GM19025 (cell line): ENCODE measurements around the gene TFEB.
A peak's percentile ranks its signal among the peaks of the same experiment; 100 is the strongest.

Source experiments
- ATAC-seq: cut with Tn5 transposase; IDR thresholded peaks from one replicate; pipeline ENCODE4 v1.9.1; 2021; ENCODE audit warnings: mild to moderate bottlenecking, low read depth, moderate library complexity; ENCODE audit not compliant: unreplicated experiment

The TFEB gene

GRCh38 chr6:41735427-41736185, at the start of gene TFEB:
Gene TFEB (minus strand): TSS chr6:41735608. CDS start chr6:41691213, 44,395 bp downstream.
- peak; percentile 35 for ATAC-seq

GRCh38 chr6:41784581-41785171, 49.3 kb upstream of the TFEB start:
- ATAC-seq: no peak

DNA sequence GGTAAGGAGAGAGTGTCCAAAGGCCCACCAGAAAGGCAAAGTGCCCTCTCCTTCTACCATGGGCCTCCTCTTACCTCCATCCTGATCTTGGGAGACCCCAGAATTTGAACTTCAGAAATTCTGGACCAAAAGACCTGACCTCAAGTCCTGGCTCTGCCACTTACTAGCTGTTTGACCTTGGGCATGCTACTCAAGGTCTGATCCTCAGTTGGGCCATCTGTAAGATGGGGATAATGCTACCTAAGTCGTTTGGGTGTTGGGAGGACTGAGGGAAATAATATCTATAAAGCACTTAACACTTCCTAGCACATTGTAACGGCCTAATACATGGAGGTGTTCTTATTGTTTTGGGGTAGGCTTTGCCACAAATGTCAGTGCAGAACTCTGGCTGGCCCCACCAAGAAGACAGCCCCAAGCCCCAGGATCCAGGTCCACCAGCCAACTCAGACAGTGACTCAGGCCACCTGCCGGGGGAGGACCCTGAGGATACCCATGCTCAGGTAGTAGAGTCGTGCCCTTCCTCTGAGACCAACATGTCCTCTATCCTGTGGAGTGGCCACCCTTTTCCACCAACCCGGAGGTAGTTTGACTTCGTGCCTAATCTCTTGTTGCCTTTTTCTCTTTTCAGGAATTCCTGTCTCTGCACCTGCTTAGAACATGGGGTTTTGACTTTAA, 47.8 kb upstream of the TFEB start:
- ATAC-seq: no peak

- ATAC-seq: no peak
These were observed 45.9 kb upstream of the TFEB start for GRCh38 chr6:41781366-41781730.

- no peak for ATAC-seq
These were observed 45.4 kb upstream of the TFEB start, which contains the start of gene PRICKLE4 for GRCh38 chr6:41780551-41781365. Gene PRICKLE4 (plus strand): TSS chr6:41780782. CDS start chr6:41783474, 2,692 bp downstream.

DNA sequence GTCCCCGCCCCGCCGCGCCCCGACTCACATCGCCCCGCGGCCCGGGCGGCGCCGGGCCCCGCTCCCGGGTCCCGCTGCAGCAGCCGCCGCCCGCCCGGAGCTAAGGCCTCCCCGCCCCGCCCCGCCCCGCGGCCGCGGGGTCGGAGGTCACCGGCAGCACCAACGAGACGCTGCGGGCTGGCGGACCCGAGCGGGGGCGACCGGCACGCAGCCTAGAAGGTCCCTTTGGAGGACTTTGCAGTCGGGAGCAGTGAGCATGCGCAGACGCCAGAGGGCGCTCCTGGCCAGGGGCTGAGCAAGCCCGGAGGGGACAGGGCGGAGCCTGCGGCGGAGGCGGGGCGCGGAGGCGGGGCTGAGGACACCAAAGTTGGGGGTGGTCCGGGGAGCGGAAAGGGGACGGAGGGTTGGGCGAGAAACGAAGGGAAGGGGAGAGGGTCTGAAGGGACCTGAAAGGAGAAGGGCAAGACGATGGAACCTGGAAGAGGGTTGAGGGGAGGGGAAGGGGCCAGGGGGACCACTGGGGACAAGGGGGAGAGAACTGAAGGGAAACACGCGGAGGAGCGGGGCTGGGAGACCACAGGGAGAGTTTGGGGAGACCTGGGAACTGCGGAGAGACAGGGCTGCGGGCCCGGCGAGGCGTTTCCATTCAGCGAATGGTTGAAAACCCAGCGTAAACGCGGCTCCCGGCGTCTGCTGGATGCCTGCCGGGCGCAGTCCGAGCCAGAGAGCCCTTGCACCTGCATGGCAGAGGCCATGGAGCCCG, 44.6 kb upstream of the TFEB start, which contains the start of gene FRS3:
FRS3 (minus strand) TSS at position 113 of the 763 bp plus-strand sequence. CDS start 2,913 bp downstream, outside the sequence.
- peak; percentile 94 for ATAC-seq

DNA sequence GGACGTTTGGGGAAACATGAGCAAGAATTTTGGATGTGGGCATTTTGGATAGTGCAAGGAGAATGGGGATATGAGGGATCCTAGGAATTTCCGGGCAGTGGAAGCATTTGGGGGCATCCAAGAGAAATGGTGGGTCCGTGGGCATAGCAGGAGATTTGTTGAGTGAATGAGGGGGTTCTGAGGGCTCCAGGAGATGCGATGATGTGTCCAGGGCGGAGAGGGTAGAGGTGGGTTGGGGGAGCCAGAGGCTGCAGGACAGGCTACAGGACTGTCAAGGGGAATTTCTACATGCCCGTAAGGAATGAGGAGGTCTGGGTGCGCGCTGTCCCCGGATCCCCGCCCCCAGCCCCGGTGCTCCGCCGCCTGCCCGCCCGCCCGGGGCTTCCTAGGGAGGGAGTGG, 43.9 kb upstream of the TFEB start:
- ATAC-seq: peak; percentile 29

GRCh38 chr6:41778895-41779294, 43.5 kb upstream of the TFEB start:
- ATAC-seq: no peak

- ATAC-seq: no peak
These were observed 42.3 kb upstream of the TFEB start for GRCh38 chr6:41777551-41778285.

GRCh38 chr6:41775293-41775882, 40.0 kb upstream of the TFEB start:
- ATAC-seq: no peak

DNA sequence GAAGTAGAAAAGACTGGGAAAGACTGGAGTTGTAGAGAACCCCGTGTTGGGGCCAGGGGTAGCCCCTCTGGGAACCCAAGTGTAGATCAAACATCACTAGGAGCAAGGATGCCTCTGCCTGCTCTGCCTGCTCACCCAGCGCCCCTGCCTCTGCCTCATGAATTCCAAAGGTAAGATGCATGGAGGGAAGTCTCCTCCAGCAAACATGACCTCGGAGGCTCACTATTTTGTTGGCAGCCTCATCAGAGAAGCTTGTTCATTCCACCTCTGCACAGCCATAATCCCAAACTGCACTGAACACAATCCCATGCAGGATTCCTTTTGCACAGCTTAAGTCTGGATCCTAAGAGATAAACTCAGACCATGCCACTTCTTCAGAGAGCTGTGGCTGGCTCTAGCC, 39.4 kb upstream of the TFEB start:
- no peak for ATAC-seq

DNA sequence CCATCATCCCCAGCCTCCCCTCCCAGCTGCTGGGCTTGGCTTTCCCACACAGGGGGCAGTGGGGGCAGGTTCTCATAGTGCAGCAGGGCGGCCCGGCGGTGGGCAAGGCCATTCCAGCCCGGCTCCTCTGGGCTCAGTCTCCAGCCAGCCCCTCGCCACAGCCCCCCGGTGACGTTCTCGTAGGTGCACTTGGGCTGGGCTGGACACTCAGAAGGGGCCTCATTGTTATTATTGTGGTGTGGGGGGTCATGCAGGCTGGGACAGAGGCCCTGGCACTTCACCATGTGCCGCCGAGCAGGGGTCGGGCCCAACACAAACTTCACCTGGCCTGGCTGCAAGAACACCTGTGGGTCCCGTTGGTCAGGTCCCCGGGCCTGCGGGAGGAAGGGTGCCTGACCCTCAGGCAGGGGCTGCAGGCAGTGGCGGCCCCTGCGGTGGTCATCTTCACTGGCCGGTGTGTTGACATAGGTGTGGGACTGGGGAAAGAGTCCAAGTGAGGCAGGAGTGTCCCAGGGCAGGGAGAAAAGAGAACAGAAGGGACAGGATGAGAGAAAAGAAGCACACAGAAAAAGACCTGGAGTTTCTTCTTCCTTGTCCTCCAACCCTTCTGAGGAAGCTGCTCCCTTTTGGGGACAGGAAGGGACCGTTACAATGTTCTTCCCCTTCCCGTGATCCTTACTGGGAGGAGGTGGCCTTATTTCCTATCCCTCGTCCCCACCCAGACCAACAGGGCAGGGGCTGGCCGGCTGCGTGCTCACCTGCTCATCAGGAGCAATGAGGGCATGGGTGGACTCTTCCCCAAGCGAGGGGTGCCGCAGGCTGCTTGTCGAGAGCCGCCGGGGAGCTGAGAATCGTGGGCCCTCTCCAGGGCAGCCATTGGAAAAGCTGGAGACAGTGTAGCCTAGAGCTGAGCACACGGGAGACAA, 35.9 kb upstream of the TFEB start:
- no peak for ATAC-seq

DNA sequence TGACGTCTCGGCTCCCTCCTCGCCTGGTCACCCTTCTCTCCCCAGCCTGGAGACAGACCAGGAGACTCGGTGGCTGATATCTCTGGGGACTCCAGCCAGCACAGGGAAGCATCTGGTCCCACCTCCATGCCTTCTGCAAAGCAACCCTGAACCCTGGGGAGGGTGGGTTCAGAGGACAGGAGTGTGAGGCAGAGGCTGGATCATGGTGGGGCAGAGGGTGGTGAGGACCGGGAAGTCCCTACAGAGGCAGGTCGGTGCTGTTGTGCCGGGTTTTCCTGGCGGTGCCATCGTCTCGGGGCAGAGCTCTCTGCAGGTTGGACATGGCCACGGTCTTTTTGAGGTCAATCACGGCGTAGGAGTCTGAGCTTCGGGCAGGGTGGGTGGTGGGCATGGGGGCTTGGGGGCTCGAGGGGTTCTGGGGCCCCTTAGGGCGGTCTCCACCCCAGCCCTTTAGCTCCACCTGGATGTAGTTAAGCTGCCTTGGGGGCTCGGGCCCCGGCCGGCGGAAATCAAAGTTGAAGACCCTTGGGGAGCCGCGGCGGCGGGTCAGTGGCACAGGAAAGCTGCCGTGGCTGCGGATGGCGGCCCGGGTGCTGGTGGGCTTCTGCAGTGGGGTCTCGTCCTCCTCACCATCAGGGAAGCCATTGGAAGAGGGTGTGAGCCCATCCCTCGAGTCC, 35.1 kb upstream of the TFEB start:
- ATAC-seq: no peak

GRCh38 chr6:41769376-41769775, 34.0 kb upstream of the TFEB start:
- ATAC-seq: no peak

DNA sequence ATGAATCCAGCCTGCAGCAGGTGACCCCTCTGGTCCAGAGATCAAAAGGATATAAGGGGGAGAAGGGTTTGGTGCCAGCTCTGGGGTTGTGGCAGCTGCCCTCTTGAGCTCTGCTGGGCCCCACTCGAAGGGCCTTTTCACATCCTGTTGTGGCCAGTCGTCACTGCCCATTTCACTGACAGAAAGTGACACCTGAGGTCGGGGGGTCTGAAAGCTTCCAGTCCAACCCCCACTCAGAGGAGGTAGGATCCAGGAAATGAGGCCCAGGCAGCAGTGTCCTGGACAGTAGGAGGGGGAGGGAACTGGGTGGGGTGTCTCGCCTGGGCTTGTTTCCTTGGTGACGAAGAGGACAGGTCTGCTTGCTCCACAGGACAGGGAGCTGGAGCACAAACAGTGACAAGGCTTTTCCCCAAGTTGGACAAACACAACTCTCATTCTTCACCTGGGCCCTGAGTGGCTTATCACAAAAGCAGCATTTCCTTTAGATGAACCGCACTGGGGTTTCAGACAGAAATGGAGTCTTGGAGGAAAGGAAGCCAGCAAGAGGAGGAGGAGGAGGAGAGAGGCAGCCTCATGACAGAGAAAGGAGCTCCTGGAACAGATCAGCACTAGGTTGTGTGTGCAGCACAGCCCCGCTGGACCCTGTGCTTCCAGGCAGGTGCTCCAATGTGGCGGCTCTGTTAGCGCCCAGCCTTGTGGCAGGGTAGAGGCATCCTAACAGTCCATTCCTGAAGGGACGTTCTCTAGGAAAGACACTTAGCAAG, 33.3 kb upstream of the TFEB start:
- no peak for ATAC-seq

DNA sequence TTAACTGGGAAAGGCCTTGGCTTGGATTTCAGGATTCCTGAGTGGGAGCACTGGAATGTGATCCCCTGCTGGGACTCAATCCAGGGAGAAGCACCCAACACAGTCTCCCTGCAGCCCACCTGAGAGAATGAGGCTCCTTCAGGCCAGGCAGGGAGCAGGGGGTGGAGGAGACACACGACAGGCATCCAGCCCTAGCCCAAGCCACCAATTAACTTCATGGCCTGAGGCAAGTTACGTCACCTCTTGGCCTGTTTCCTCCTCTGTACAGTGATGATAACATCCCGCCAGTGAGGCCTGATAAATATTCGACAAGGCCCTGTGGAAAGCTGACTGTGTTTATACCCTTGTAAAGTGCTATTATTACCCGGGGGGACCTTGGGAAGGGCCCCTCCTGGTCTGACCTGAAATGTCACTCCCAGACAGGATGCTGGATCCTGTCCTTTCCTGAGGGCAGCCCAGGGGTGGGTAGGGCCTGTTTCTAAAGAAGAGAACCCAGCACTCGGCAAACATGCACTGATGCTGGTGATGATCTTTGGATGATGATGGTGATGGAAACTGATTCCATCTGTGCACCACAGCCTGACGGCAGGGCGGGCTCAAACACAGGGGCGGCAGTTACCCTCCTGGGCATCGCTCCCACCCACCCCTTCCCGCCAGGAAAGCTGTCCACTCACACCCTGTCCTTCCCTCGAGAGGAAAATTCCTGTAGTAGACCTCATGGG, 31.9 kb upstream of the TFEB start:
- no peak for ATAC-seq
